ENCODE data around the gene CNTNAP2.

The CNTNAP2 gene

GRCh38 chr7:148260599-148260998 is 2144.0 kb downstream of the CNTNAP2 start:
- no peaks in the 10 kb centered on the region for H3K9me3 ChIP-seq (ENCODE audit: insufficient read depth, low read length)
- H3K4me3 ChIP-seq (ENCODE audit: insufficient read length, low read depth), result no peak overlapping the region

GRCh38 chr7:148261523-148261922 is 2144.9 kb downstream of the CNTNAP2 start:
- Histone ChIP-seq H3K9me3 (ENCODE audit: insufficient read depth, low read length) (no peaks in the 10 kb centered on the region), H3K4me3 (ENCODE audit: insufficient read length, low read depth) (no peak overlapping the region), H3K9ac (ENCODE audit: insufficient read length, low read depth) (no peak overlapping the region), H3K27me3 (ENCODE audit: insufficient read depth, insufficient read length) (no peaks in the 10 kb centered on the region), H3K36me3 (ENCODE audit: insufficient read depth, insufficient read length, low read length) (no peaks in the 10 kb centered on the region), H3K4me1 (ENCODE audit: insufficient read depth, insufficient read length) (no peaks in the 10 kb centered on the region)
- DNase-seq (ENCODE audit: low read depth, low spot score), result no peak
- no peak for TF ChIP-seq SUZ12 (IDR thresholded peaks at IDR 0.05; ENCODE audit: extremely low read depth, insufficient read depth, insufficient read length)
- no peak for TF ChIP-seq ZNF274 (IDR thresholded peaks at IDR 0.05; ENCODE audit: low read depth, low read length)
- TF ChIP-seq YY1 (IDR thresholded peaks at IDR 0.05; ENCODE audit: insufficient read depth, insufficient read length), result no peak

More at GRCh38 chr7:148260599-148260998, 2144.0 kb downstream of the CNTNAP2 start:
- Histone ChIP-seq H3K27me3 (ENCODE audit: insufficient read depth, insufficient read length) (no peaks in the 10 kb centered on the region), H3K4me1 (ENCODE audit: insufficient read depth, insufficient read length) (no peaks in the 10 kb centered on the region), H3K36me3 (ENCODE audit: insufficient read depth, insufficient read length, low read length) (no peaks in the 10 kb centered on the region), H3K9ac (ENCODE audit: insufficient read length, low read depth) (no peak overlapping the region)
- TF ChIP-seq YY1 (IDR thresholded peaks at IDR 0.05; ENCODE audit: insufficient read depth, insufficient read length) (no peak), SUZ12 (IDR thresholded peaks at IDR 0.05; ENCODE audit: extremely low read depth, insufficient read depth, insufficient read length) (no peak), ZNF274 (IDR thresholded peaks at IDR 0.05; ENCODE audit: low read depth, low read length) (no peak)
- DNase-seq (ENCODE audit: low read depth, low spot score), result no peak

- H3K4me3 ChIP-seq (ENCODE audit: insufficient read length, low read depth), result no peak overlapping the region
- no peaks in the 10 kb centered on the region for H3K4me1 ChIP-seq (ENCODE audit: insufficient read depth, insufficient read length)
- H3K9me3 ChIP-seq (ENCODE audit: insufficient read depth, low read length), result no peaks in the 10 kb centered on the region
- H3K36me3 ChIP-seq (ENCODE audit: insufficient read depth, insufficient read length, low read length), result no peaks in the 10 kb centered on the region
- no peak overlapping the region for H3K9ac ChIP-seq (ENCODE audit: insufficient read length, low read depth)
- TF ChIP-seq ZNF274 (IDR thresholded peaks at IDR 0.05; ENCODE audit: low read depth, low read length) (no peak), YY1 (IDR thresholded peaks at IDR 0.05; ENCODE audit: insufficient read depth, insufficient read length) (no peak), SUZ12 (IDR thresholded peaks at IDR 0.05; ENCODE audit: extremely low read depth, insufficient read depth, insufficient read length) (no peak)
- no peak for DNase-seq (ENCODE audit: low read depth, low spot score)
- no peaks in the 10 kb centered on the region for H3K27me3 ChIP-seq (ENCODE audit: insufficient read depth, insufficient read length)
These were observed 2145.5 kb downstream of the CNTNAP2 start for GRCh38 chr7:148261996-148262688.

- no peak overlapping the region for H3K9ac ChIP-seq (ENCODE audit: insufficient read length, low read depth)
- TF ChIP-seq ZNF274 (IDR thresholded peaks at IDR 0.05; ENCODE audit: low read depth, low read length) (no peak), SUZ12 (IDR thresholded peaks at IDR 0.05; ENCODE audit: extremely low read depth, insufficient read depth, insufficient read length) (no peak), YY1 (IDR thresholded peaks at IDR 0.05; ENCODE audit: insufficient read depth, insufficient read length) (no peak)
- H3K27me3 ChIP-seq (ENCODE audit: insufficient read depth, insufficient read length), result no peaks in the 10 kb centered on the region
- H3K4me1 ChIP-seq (ENCODE audit: insufficient read depth, insufficient read length), result no peaks in the 10 kb centered on the region
- no peaks in the 10 kb centered on the region for H3K9me3 ChIP-seq (ENCODE audit: insufficient read depth, low read length)
- H3K4me3 ChIP-seq (ENCODE audit: insufficient read length, low read depth), result no peak overlapping the region
- no peaks in the 10 kb centered on the region for H3K36me3 ChIP-seq (ENCODE audit: insufficient read depth, insufficient read length, low read length)
- DNase-seq (ENCODE audit: low read depth, low spot score), result peak; percentile 81
These were observed 2146.2 kb downstream of the CNTNAP2 start for GRCh38 chr7:148262721-148263229.

GRCh38 chr7:148264933-148265557 is 2148.4 kb downstream of the CNTNAP2 start:
- Histone ChIP-seq H3K9me3 (ENCODE audit: insufficient read depth, low read length) (no peaks in the 10 kb centered on the region), H3K4me1 (ENCODE audit: insufficient read depth, insufficient read length) (no peaks in the 10 kb centered on the region), H3K36me3 (ENCODE audit: insufficient read depth, insufficient read length, low read length) (no peaks in the 10 kb centered on the region), H3K27me3 (ENCODE audit: insufficient read depth, insufficient read length) (no peaks in the 10 kb centered on the region), H3K9ac (ENCODE audit: insufficient read length, low read depth) (no peak overlapping the region), H3K4me3 (ENCODE audit: insufficient read length, low read depth) (no peak overlapping the region)
- no peak for TF ChIP-seq SUZ12 (IDR thresholded peaks at IDR 0.05; ENCODE audit: extremely low read depth, insufficient read depth, insufficient read length)
- no peak for TF ChIP-seq ZNF274 (IDR thresholded peaks at IDR 0.05; ENCODE audit: low read depth, low read length)
- no peak for TF ChIP-seq YY1 (IDR thresholded peaks at IDR 0.05; ENCODE audit: insufficient read depth, insufficient read length)
- peak; percentile 39 for DNase-seq (ENCODE audit: low read depth, low spot score)

GRCh38 chr7:148265896-148266295 is 2149.3 kb downstream of the CNTNAP2 start:
- Histone ChIP-seq H3K9me3 (ENCODE audit: insufficient read depth, low read length) (no peaks in the 10 kb centered on the region), H3K9ac (ENCODE audit: insufficient read length, low read depth) (no peak overlapping the region), H3K4me3 (ENCODE audit: insufficient read length, low read depth) (no peak overlapping the region), H3K4me1 (ENCODE audit: insufficient read depth, insufficient read length) (no peaks in the 10 kb centered on the region), H3K36me3 (ENCODE audit: insufficient read depth, insufficient read length, low read length) (no peaks in the 10 kb centered on the region), H3K27me3 (ENCODE audit: insufficient read depth, insufficient read length) (no peaks in the 10 kb centered on the region)
- TF ChIP-seq SUZ12 (IDR thresholded peaks at IDR 0.05; ENCODE audit: extremely low read depth, insufficient read depth, insufficient read length), result no peak
- no peak for TF ChIP-seq YY1 (IDR thresholded peaks at IDR 0.05; ENCODE audit: insufficient read depth, insufficient read length)
- TF ChIP-seq ZNF274 (IDR thresholded peaks at IDR 0.05; ENCODE audit: low read depth, low read length), result no peak
- no peak for DNase-seq (ENCODE audit: low read depth, low spot score)

- Histone ChIP-seq H3K36me3 (ENCODE audit: insufficient read depth, insufficient read length, low read length) (no peaks in the 10 kb centered on the region), H3K9ac (ENCODE audit: insufficient read length, low read depth) (no peak overlapping the region), H3K27me3 (ENCODE audit: insufficient read depth, insufficient read length) (no peaks in the 10 kb centered on the region), H3K9me3 (ENCODE audit: insufficient read depth, low read length) (no peaks in the 10 kb centered on the region), H3K4me1 (ENCODE audit: insufficient read depth, insufficient read length) (no peaks in the 10 kb centered on the region), H3K4me3 (ENCODE audit: insufficient read length, low read depth) (no peak overlapping the region)
- TF ChIP-seq ZNF274 (IDR thresholded peaks at IDR 0.05; ENCODE audit: low read depth, low read length) (no peak), YY1 (IDR thresholded peaks at IDR 0.05; ENCODE audit: insufficient read depth, insufficient read length) (no peak), SUZ12 (IDR thresholded peaks at IDR 0.05; ENCODE audit: extremely low read depth, insufficient read depth, insufficient read length) (no peak)
- no peak for DNase-seq (ENCODE audit: low read depth, low spot score)
These were observed 2150.2 kb downstream of the CNTNAP2 start for GRCh38 chr7:148266795-148267194.
